HepG2 (cell line): Measurements from ENCODE around the gene GATA5. TPM values are rescaled to one million over a fixed set of nuclear protein-coding genes. Genes with fewer than 3 reads are reported as not detected.

Source experiments
- ASH2L ChIP-seq: fragments of 300-600, 200-600 bp; sonication (generic); IDR thresholded peaks from 2 replicates; pipeline ENCODE4 v1.7.0; 2017; ENCODE audit warnings: low read depth, mild to moderate bottlenecking, moderate library complexity, mixed read lengths, low read length; ENCODE audit not compliant: insufficient read length
- CREB1 ChIP-seq, 2 experiments: fragments of 450-650 bp in 1 of 2; IDR thresholded peaks; 2 replicates each; pipeline ENCODE4 v1.6.1; 2016 to 2017; ENCODE audit warnings: control low read depth in 1 of 2, mild to moderate bottlenecking in 1 of 2, missing compliant biosample characterization in 1 of 2, missing genetic modification characterization in 1 of 2
- MXI1 ChIP-seq: IDR thresholded peaks from 3 replicates; pipeline ENCODE4 v1.6.1; 2012; ENCODE audit warnings: low read depth, low read length, inconsistent platforms, borderline replicate concordance
- TIGD3 ChIP-seq: sonication (generic); formaldehyde crosslinking; IDR thresholded peaks from 2 replicates; pipeline ENCODE4 v1.5.1; 2020; ENCODE audit warnings: mild to moderate bottlenecking, missing genetic modification reagents, borderline replicate concordance
- ZNF280D ChIP-seq: sonication (generic); formaldehyde crosslinking; IDR thresholded peaks from 2 replicates; pipeline ENCODE4 v1.5.1; 2020; ENCODE audit warnings: mild to moderate bottlenecking, missing genetic modification reagents
- ZNF501 ChIP-seq: sonication (generic); formaldehyde crosslinking; IDR thresholded peaks from 2 replicates; pipeline ENCODE4 v1.5.1; 2020; ENCODE audit warnings: mild to moderate bottlenecking, moderate library complexity, missing genetic modification reagents
- ZNF781 ChIP-seq: sonication (generic); formaldehyde crosslinking; IDR thresholded peaks from 2 replicates; pipeline ENCODE4 v1.5.1; 2020; ENCODE audit warnings: borderline replicate concordance, mild to moderate bottlenecking, missing genetic modification reagents; ENCODE audit errors: not compliant biosample characterization
- ZNF792 ChIP-seq: IDR thresholded peaks from 2 replicates; pipeline ENCODE4 v1.6.1; 2016
- polyA plus RNA-seq, 8 experiments: library from polyadenylated mRNA; depleted of rRNA in 3 of 8; stranded (reverse) in 7 of 8; unstranded in 1 of 8; fragments of >200 nt; fragmentation: Illumina TruSeq in 4 of 8; extraction: Trizol in 4 of 8; gene quantifications; 2 replicates each; pipeline versions ENCODE4 v1.2.1 to v1.2.3, GENCODE V29; 2011 to 2016; ENCODE audit warnings: low read depth in 4 of 8, missing spikeins in 1 of 8, mixed read lengths in 1 of 8; ENCODE audit not compliant: insufficient read depth in 1 of 8
- total RNA-seq, 5 experiments: library from RNA; depleted of rRNA; stranded (reverse); fragments of >200 nt; fragmentation: Illumina TruSeq; extraction: Trizol; gene quantifications; 2 replicates each; pipeline ENCODE4 v1.2.3, GENCODE V29; 2016; ENCODE audit warnings: low read depth in 1 of 5
- TF ChIP-seq, protein P1 (sequence below): IDR thresholded peaks from 2 replicates; pipeline ENCODE4 v1.6.1; 2016
- TF ChIP-seq, protein P2 (sequence below): sonication (generic); formaldehyde crosslinking; IDR thresholded peaks from 2 replicates; pipeline ENCODE4 v1.5.0; 2020; ENCODE audit warnings: missing genetic modification reagents

The GATA5 gene
- total and polyA plus RNA-seq, 2 of the 13 experiments (the other 11 are each of a cell fraction or from before 2014, with no cell fraction given): 0.12 to 0.20 TPM

- TF ChIP-seq CREB1 (IDR thresholded peaks at IDR 0.05): no peak
- no peak for TF ChIP-seq CREB1 (CRISPR knock-in tag; IDR thresholded peaks at IDR 0.05)
- TF ChIP-seq, protein P1, sequence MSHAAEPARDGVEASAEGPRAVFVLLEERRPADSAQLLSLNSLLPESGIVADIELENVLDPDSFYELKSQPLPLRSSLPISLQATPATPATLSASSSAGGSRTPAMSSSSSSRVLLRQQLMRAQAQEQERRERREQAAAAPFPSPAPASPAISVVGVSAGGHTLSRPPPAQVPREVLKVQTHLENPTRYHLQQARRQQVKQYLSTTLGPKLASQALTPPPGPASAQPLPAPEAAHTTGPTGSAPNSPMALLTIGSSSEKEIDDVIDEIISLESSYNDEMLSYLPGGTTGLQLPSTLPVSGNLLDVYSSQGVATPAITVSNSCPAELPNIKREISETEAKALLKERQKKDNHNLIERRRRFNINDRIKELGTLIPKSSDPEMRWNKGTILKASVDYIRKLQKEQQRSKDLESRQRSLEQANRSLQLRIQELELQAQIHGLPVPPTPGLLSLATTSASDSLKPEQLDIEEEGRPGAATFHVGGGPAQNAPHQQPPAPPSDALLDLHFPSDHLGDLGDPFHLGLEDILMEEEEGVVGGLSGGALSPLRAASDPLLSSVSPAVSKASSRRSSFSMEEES: no peak
- 0 out of 3 replicates have a peak, but pooled peaks have one; percentile 9 for TF ChIP-seq MXI1
- no peak for TF ChIP-seq ZNF792 (CRISPR knock-in tag)
- TF ChIP-seq TIGD3 (CRISPR knock-in tag): 0 out of 2 replicates have a peak, but pooled peaks have one; percentile 53
- TF ChIP-seq ZNF501: peak; percentile 59; the same call in 1 of the 2 replicates
- 0 out of 2 replicates have a peak, but pooled peaks have one; percentile 41 for TF ChIP-seq ZNF280D (CRISPR knock-in tag)
- peak; percentile 65 for TF ChIP-seq ZNF781 (CRISPR knock-in tag)
- no peak for TF ChIP-seq ASH2L
- TF ChIP-seq, protein P2, sequence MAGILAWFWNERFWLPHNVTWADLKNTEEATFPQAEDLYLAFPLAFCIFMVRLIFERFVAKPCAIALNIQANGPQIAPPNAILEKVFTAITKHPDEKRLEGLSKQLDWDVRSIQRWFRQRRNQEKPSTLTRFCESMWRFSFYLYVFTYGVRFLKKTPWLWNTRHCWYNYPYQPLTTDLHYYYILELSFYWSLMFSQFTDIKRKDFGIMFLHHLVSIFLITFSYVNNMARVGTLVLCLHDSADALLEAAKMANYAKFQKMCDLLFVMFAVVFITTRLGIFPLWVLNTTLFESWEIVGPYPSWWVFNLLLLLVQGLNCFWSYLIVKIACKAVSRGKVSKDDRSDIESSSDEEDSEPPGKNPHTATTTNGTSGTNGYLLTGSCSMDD (CRISPR knock-in tag): no peak
Measured at GRCh38 chr20:62499758-62500236, 24.0 kb upstream of the GATA5 start (continued).
